CD4-positive, alpha-beta T cell treated with Interleukin-12 subunit alpha and Interleukin-12 subunit beta, for 1 hour (primary cell): ENCODE data around the gene RAP1GAP.
"Not testable (repeated sequence)": the region's sequence is repeated elsewhere in the genome, so short reads cannot be mapped to it uniquely, and the experiment has no call there.

ENCODE experiments used
- DNase-seq: peaks from one replicate; pipeline ENCODE4 v3.0.0-alpha.2; 2020

Gene RAP1GAP

DNA sequence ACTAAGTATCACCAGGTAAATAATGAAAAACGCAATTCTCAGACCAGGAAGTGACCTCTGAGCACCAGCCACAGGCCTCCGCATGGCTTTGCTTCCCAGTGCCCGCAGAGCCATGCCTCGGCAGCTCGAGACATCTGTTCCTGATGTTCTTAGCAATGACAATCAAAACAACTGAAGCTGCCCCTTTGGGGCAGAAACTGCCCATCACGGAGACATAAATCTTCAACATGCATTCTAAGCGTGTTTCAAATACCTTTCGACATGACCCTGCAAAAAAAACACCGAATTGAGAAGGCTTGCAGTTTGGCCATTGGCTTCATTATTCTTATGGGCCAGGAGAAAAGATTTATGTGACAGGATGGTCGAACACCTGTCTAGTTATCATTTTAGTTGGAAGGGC lies 5.8 kb upstream of the RAP1GAP start:
- DNase-seq: no peak

DNA sequence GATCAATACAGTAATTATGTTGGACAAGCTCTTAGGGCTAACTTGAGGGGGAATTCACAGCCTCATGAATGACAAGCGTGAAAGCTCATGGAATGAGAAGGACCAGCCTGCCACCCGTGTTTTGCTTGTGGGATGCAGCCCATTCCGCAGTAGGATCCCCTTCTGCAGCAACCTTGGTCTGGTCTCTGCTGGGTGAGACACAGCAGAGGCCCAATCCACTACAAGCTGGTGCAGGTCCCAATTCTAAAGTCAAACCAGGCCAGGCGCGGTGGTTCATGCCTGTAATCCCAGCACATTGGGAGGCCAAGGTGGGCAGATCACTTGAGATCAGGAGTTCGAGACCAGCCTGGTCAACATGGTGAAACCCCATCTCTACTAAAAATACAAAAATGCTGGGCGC lies 4.7 kb upstream of the RAP1GAP start:
- DNase-seq: not testable (repeated sequence)

- DNase-seq: no peak
These were observed 4.2 kb upstream of the RAP1GAP start for GRCh38 chr1:21673277-21673780.

DNA sequence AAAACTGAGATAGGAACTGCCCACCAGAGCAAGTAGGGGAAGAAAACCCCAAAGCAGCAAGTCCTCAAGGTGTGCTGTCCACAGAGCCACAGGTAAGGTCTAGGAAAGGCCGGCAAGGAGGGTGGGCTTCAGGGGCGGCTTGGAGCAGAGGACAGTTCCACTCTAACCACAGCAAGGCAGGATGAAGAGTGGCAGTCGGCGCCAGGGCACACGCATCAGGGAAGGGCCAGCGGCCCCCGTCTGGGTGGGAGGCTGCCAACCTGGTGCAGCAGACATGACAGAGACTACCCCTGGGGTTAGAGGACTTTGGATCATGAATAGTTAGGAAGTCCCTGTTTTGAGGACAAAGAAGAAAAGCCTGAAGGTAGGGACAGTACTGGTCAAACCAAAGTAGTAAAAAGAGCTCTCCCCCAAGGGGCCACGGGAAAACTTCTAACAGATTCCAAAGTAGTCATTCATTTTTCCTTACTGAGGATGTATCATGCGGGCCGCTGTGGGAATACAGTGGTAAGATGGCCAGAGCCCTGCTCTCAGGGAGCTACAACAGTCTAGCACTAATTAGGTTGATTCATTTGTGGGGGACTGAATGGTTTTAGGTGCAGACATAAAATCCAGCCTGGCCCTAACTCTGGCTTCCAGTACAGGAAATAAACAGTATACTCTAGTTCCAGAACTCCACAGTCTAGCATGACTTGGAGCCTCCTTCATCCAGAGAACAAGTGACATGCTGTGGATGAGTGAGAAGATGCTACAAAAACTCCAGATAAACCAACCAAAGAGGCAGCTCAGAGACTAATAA lies 3.5 kb upstream of the RAP1GAP start:
- no peak for DNase-seq

- no peak for DNase-seq
These were observed 2.8 kb upstream of the RAP1GAP start for GRCh38 chr1:21671915-21672314.

- no peak for DNase-seq
These were observed 2.1 kb upstream of the RAP1GAP start for GRCh38 chr1:21670956-21671902.

- DNase-seq: no peak
These were observed 1.1 kb upstream of the RAP1GAP start for GRCh38 chr1:21670059-21670881.

DNA sequence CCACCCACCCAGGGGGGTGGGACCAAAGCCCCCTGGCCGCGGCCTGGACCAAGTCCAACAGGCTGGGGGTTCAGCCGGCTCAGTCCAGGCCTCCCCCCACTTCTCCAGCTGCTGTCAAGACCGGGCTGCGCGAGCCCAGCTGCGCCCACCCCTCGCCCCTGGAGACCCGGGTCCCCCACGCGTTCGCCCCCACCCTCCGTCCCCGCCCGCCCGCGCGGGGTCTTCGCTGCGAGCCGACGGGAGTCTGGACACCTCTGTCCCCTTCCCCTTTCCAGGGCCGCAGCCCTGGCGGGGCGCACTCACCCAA lies 253 bp downstream of the RAP1GAP start:
- no peak for DNase-seq

DNA sequence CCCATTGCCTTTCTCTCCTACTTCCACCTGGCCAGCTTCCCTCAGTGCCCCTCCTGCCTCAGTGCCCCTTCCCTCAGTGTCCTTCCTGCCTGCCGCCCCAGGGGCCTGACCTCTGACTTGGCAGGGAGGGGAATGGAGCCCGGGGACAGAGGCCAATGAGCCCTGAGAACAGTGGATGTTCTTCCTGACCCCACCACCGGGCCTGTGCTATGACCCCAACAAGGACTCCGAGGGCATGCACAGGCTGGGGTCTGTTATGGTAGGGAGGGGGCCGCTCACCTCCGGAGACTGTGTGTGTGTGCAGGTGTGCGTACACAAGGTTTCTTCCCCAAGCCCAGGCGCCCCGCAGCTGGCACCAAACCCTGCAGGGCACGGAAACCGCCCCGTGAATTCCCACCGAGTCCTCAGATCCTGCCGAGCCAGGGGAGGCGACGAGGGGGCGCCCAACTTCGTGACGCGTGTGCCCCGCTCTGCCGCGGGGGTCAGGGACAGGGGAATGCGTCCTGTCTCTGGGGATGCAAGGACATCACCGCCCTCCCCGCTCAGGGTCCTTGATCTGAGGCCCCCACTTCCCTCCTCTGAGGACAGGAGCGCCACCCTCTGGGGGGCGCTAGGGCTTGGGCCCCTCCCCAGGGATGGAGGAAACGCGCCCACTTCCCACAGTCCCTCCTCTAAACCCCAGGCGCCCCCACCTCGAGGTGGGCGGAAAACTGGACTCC lies 766 bp downstream of the RAP1GAP start:
- no peak for DNase-seq

DNA sequence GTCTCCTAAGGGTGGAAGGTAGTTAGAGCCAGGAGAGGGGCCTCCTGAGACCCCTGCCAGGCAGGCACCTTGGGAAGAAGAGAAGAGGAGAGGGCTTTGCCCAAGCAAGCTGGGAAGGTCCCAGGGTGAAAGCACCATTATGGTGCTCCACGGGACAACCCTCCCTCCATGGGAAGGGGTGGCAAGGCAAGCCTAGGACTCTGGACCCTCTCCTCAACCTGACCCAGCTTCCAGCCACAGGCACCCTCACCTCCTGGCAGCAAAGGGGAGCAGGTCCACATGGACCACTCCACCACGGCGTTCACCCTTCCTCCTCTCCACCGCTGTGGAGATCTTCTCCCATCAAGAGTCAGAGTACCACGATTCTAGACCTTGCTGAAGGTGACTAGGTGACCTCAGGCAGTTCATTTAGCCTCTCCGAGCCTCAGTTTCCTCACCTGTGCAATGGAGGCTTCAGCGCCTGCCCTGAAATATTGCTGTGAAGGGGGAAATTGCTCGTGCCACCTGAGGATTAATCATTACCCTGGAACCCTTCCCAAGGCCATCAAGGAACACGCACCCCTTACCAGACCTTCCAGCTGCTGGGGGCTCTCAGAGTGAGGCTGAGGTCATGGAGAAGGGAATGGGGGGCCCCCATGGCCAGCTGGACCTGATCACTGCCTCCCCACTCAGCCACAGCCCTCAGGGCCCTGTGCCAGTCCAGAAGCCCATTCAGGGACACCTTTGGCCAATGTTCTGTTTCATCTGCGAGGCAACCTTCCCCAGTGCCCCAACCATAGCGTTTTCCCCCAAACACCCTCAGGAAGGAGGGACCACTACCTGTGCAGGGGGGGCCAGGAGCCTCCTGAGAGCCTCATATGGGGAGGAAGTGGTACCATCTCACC lies 1.6 kb downstream of the RAP1GAP start:
- DNase-seq: no peak

- no peak for DNase-seq
These were observed 2.4 kb downstream of the RAP1GAP start for GRCh38 chr1:21666576-21667320.

- no peak for DNase-seq
These were observed 3.2 kb downstream of the RAP1GAP start for GRCh38 chr1:21665711-21666575.

- DNase-seq: no peak
These were observed 4.2 kb downstream of the RAP1GAP start for GRCh38 chr1:21664806-21665588.

- DNase-seq: no peak
These were observed 5.0 kb downstream of the RAP1GAP start for GRCh38 chr1:21663951-21664805.

- no peak for DNase-seq
These were observed 5.8 kb downstream of the RAP1GAP start for GRCh38 chr1:21663248-21663950.

DNA sequence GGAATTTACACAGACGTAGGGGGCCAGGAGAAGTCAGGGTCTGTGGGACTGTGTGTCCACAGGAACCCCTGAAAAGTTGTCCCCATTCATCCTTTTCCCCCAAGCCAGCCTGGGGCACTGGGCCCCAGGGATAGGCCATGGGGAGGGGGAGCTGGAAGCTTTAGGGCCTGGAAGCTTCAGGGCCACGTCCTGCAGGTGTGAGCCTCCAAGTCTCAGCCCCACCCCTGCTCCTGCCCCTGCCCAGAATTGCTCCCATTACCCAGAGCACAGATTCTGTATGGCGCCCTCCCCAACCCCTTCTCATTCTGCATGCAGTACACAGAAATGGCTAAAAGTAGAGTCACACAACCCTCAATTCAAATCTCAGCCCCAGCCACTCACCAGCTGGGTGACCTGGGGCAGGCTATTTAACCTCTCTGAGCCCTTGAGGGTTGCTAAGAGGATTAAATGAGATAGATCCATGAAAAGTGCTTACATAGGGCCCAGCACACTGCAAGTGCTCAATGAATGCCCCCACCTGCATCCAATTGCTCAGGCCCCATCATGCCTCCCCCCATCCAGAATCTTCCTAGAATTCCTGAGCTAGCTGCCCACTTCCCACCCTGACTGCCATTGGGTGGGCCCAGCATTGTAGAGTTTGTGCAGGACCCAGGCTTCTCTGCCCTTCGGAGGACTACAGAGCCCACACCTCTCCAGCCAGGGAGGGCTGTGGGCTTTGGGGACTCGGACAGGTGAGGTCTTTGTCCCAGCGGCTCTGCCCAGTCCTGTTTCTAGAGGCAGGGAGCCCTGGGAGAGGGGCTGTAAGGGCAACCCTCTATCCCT lies 6.5 kb downstream of the RAP1GAP start:
- DNase-seq: no peak
